Measurements from ENCODE around the gene RAET1L. TPM values are rescaled to one million over a fixed set of nuclear protein-coding genes. Genes with fewer than 3 reads are reported as not detected.

The RAET1L gene
- total and polyA plus RNA-seq, 2 experiments from 2014 or later = not detected

DNA sequence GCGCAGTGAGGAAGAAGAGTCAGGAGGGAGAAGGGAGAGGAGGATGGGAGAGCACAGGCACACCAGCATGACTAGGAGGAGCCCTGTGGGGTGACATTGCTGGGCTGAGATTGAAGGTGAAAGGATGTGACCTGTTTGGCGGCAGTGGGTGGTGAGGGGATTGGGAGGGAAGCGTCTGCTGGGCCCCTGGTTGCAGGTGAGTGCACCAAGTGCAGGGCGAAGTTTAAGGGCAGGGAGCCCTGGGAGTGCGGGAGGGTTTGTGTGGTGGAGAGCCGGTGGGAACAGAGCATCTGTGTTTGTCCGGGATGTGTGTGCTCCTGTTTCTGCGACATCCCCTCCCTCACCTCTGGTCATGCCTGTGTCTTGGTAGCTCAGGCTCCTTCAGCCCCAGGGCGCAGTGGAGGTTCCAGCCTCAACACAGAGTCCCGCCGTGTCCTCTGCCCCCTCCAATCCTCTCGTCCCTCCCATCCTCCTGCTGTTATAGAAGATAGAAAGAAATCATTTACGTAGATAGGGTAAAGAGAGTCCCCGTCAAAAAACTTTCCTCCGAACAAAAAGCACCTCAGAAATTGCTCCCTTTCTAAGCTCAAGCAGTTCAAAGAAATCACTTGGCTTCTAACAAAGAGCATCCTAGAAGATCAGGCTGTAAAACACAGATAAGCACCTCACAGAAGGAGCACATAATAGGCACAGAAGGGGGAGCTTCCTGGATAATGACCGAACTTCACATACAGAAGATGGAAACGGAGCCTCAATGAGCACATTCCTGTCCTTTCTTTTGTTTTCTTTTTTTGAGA is 36.6 kb downstream of the RAET1L start:
- Mint-ChIP-seq H3K36me3 (ENCODE audit: low read depth) (no peaks in the 10 kb centered on the region; the same call in 2 of the 3 replicates), H3K4me1 (peaks cover 33% of the 10 kb centered on the region), H3K9me3 (peaks cover 5% of the 10 kb centered on the region; the same call in 1 of the 3 replicates), H3K4me3 (peak overlapping the region; percentile 3; the same call in 1 of the 3 replicates), H3K27ac (no peak overlapping the region), H3K27me3 (ENCODE audit: insufficient read depth, low read depth, poor library complexity) (peaks cover 100% of the 10 kb centered on the region)
- peak; percentile 87 for DNase-seq (ENCODE audit: low spot score)
- peaks cover 5% of the 10 kb centered on the region; the same call in 1 of the 2 replicates for H3F3A ChIP-seq (replicated peaks; ENCODE audit: low read depth)
- no peaks in the 10 kb centered on the region for H3K36me3 ChIP-seq (ENCODE audit: insufficient read depth)
- peak; percentile 68 for ATAC-seq
- peaks cover 13% of the 10 kb centered on the region; the same call in 1 of the 2 replicates for H3K4me1 ChIP-seq (ENCODE audit: insufficient read depth)
- TF ChIP-seq EZH2 (IDR thresholded peaks at IDR 0.05; ENCODE audit: low read depth, unreplicated experiment) (peak; percentile 95), EZH2phosphoT487 (IDR thresholded peaks at IDR 0.05; ENCODE audit: unreplicated experiment) (peak; percentile 87), NANOG (IDR thresholded peaks at IDR 0.05; ENCODE audit: borderline replicate concordance) (no peak)
- peaks cover 14% of the 10 kb centered on the region for H4K20me1 ChIP-seq (replicated peaks; ENCODE audit: insufficient read depth)
- peaks cover 97% of the 10 kb centered on the region for H3K27me3 ChIP-seq (ENCODE audit: insufficient read depth)
- H3K4me2 ChIP-seq = peak overlapping the region; percentile 56
- no peak overlapping the region for H3K27ac ChIP-seq (ENCODE audit: low read depth)
- no peaks in the 10 kb centered on the region for H3K9me2 ChIP-seq (ENCODE audit: insufficient read depth)
- H2AFZ ChIP-seq = no peak overlapping the region
- peak overlapping the region; percentile 2 for H3K4me3 ChIP-seq
- H3K79me2 ChIP-seq (replicated peaks; ENCODE audit: insufficient read depth) = no peaks in the 10 kb centered on the region

DNA sequence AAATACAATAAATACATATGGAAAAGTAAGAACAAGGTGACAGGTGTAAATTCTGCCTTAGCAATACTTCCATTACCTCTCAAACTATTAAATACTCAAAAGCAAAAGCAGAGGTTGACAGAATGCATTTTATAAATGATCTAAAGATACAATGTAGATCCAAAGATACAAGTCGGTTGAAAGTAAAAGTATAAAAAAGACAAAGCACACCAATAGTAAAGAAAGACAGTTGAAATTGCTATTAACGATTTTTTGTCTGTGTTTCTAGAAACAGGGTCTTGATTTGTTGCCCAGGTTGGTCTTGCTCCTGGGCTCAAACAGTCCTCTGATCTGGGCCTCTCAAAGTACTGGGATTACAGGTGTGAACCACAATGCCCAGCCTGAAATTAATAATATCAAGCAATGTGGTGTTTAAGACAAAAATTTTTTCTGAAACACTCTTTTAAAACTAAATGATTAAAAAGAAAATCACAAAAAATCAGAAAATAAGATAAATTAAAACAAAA is 37.7 kb downstream of the RAET1L start:
- peaks cover 14% of the 10 kb centered on the region for H4K20me1 ChIP-seq (replicated peaks; ENCODE audit: insufficient read depth)
- no peak overlapping the region for H2AFZ ChIP-seq
- Mint-ChIP-seq H3K4me1 (peaks cover 39% of the 10 kb centered on the region), H3K27ac (no peak overlapping the region), H3K9me3 (peaks cover 5% of the 10 kb centered on the region; the same call in 1 of the 3 replicates), H3K4me3 (no peak overlapping the region; the same call in 2 of the 3 replicates), H3K27me3 (ENCODE audit: insufficient read depth, low read depth, poor library complexity) (peaks cover 100% of the 10 kb centered on the region), H3K36me3 (ENCODE audit: low read depth) (no peaks in the 10 kb centered on the region; the same call in 2 of the 3 replicates)
- DNase-seq (ENCODE audit: low spot score) (no peak), ATAC-seq (no peak)
- H3K27ac ChIP-seq (ENCODE audit: low read depth) = no peak overlapping the region
- H3K79me2 ChIP-seq (replicated peaks; ENCODE audit: insufficient read depth) = no peaks in the 10 kb centered on the region
- H3K4me3 ChIP-seq = no peak overlapping the region
- H3K4me2 ChIP-seq = no peak overlapping the region
- TF ChIP-seq EZH2phosphoT487 (IDR thresholded peaks at IDR 0.05; ENCODE audit: unreplicated experiment) (no peak), POLR2AphosphoS5 (IDR thresholded peaks at IDR 0.05; ENCODE audit: low read depth) (no peak), EZH2 (IDR thresholded peaks at IDR 0.05; ENCODE audit: low read depth, unreplicated experiment) (no peak)
- peaks cover 13% of the 10 kb centered on the region; the same call in 1 of the 2 replicates for H3K4me1 ChIP-seq (ENCODE audit: insufficient read depth)
- no peaks in the 10 kb centered on the region for H3K9me2 ChIP-seq (ENCODE audit: insufficient read depth)
- no peaks in the 10 kb centered on the region for H3K36me3 ChIP-seq (ENCODE audit: insufficient read depth)
- peaks cover 94% of the 10 kb centered on the region for H3K27me3 ChIP-seq (ENCODE audit: insufficient read depth)
- peaks cover 5% of the 10 kb centered on the region; the same call in 1 of the 2 replicates for H3F3A ChIP-seq (replicated peaks; ENCODE audit: low read depth)

DNA sequence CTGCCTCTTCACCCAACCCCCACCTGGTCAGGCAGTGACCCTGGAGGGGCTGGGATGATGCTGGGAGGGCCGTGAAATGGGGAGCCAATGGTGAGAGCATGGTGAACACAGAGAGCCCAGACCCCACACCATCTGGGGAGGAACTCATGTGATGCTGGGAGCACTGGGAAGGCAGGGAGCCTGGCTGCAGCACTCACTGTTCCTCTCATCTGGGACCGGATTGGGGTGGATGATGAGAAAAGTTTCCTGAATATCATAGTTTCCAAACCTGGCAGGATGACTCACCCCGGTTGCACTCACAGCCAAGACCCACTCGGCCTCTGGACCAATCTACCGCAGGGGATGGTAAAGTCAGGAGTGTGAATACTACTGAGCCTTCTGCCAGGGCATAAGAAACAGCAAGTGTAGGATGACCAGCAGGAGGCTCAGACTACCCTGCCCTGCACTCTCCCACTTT is 39.8 kb downstream of the RAET1L start:
- peaks cover 27% of the 10 kb centered on the region for H3K4me1 Mint-ChIP-seq
- Histone ChIP-seq H3K27me3 (ENCODE audit: insufficient read depth) (peaks cover 94% of the 10 kb centered on the region), H3K4me1 (ENCODE audit: insufficient read depth) (peaks cover 5% of the 10 kb centered on the region; the same call in 1 of the 2 replicates), H3K27ac (ENCODE audit: low read depth) (no peak overlapping the region), H2AFZ (no peak overlapping the region), H3F3A (replicated peaks; ENCODE audit: low read depth) (no peaks in the 10 kb centered on the region; the same call in 1 of the 2 replicates), H3K4me2 (no peak overlapping the region), H4K20me1 (replicated peaks; ENCODE audit: insufficient read depth) (peaks cover 7% of the 10 kb centered on the region; the same call in 1 of the 2 replicates), H3K79me2 (replicated peaks; ENCODE audit: insufficient read depth) (no peaks in the 10 kb centered on the region), H3K4me3 (no peak overlapping the region), H3K9me2 (ENCODE audit: insufficient read depth) (no peaks in the 10 kb centered on the region), H3K36me3 (ENCODE audit: insufficient read depth) (no peaks in the 10 kb centered on the region)
- H3K36me3 Mint-ChIP-seq (ENCODE audit: low read depth) = no peaks in the 10 kb centered on the region; the same call in 2 of the 3 replicates
- H3K27ac Mint-ChIP-seq = no peak overlapping the region
- H3K9me3 Mint-ChIP-seq = peaks cover 4% of the 10 kb centered on the region; the same call in 1 of the 3 replicates
- H3K4me3 Mint-ChIP-seq = no peak overlapping the region
- no peak for DNase-seq (ENCODE audit: low spot score)
- no peak for ATAC-seq
- H3K27me3 Mint-ChIP-seq (ENCODE audit: insufficient read depth, low read depth, poor library complexity) = peaks cover 97% of the 10 kb centered on the region
- no peak for TF ChIP-seq EZH2phosphoT487 (IDR thresholded peaks at IDR 0.05; ENCODE audit: unreplicated experiment)
- no peak for TF ChIP-seq STAT1 (IDR thresholded peaks at IDR 0.05; ENCODE audit: unreplicated experiment)
- no peak for TF ChIP-seq ZNF331 (CRISPR knock-in tag; IDR thresholded peaks at IDR 0.05; ENCODE audit: low read depth)
- TF ChIP-seq CREB1 (CRISPR knock-in tag; IDR thresholded peaks at IDR 0.05; ENCODE audit: low read depth) = no peak
- TF ChIP-seq JUNB (IDR thresholded peaks at IDR 0.05; ENCODE audit: unreplicated experiment) = no peak
- no peak for TF ChIP-seq CTCF (conservative IDR thresholded peaks at IDR 0.05; ENCODE audit: low read depth in 2 of 2)
- TF ChIP-seq ZNF114 (CRISPR knock-in tag; IDR thresholded peaks at IDR 0.05) = no peak
- no peak for TF ChIP-seq NANOG (IDR thresholded peaks at IDR 0.05; ENCODE audit: borderline replicate concordance)

Measured in GM23338 (cell line).